Ishikawa (cell line): ENCODE measurements around the gene APOH.

Source experiments
- CEBPB ChIP-seq: IDR thresholded peaks from 2 replicates; pipeline ENCODE4 v1.6.1; 2012
- CREB1 ChIP-seq: IDR thresholded peaks from 2 replicates; pipeline ENCODE4 v1.6.1; 2012; ENCODE audit warnings: low read depth
- EGR1 ChIP-seq: IDR thresholded peaks from 2 replicates; pipeline ENCODE4 v1.6.1; 2012
- EP300 ChIP-seq: IDR thresholded peaks from 2 replicates; pipeline ENCODE4 v1.6.1; 2012; ENCODE audit warnings: borderline replicate concordance
- FOXM1 ChIP-seq: IDR thresholded peaks from 2 replicates; pipeline ENCODE4 v1.6.1; 2012; ENCODE audit warnings: low read depth, borderline replicate concordance
- NFIC ChIP-seq: IDR thresholded peaks from 2 replicates; pipeline ENCODE4 v1.6.1; 2012
- RAD21 ChIP-seq: IDR thresholded peaks from 2 replicates; pipeline ENCODE4 v1.6.1; 2012; ENCODE audit warnings: low read depth
- REST ChIP-seq: IDR thresholded peaks from 2 replicates; pipeline ENCODE4 v1.6.1; 2012; ENCODE audit warnings: low read depth, mild to moderate bottlenecking
- TAF1 ChIP-seq: IDR thresholded peaks from 2 replicates; pipeline ENCODE4 v1.6.1; 2012; ENCODE audit warnings: low read depth, mild to moderate bottlenecking
- TCF12 ChIP-seq: IDR thresholded peaks from 2 replicates; pipeline ENCODE4 v1.6.1; 2012; ENCODE audit warnings: low read depth
- TEAD4 ChIP-seq: IDR thresholded peaks from 2 replicates; pipeline ENCODE4 v1.6.1; 2012
- USF1 ChIP-seq: IDR thresholded peaks from 2 replicates; pipeline ENCODE4 v1.6.1; 2012
- YY1 ChIP-seq: IDR thresholded peaks from 2 replicates; pipeline ENCODE4 v1.6.1; 2012; ENCODE audit warnings: low read depth
- ZBTB7A ChIP-seq: IDR thresholded peaks from 2 replicates; pipeline ENCODE4 v1.6.1; 2012; ENCODE audit warnings: low read depth
- TF ChIP-seq, protein P1 (sequence below): IDR thresholded peaks from 2 replicates; pipeline ENCODE4 v1.6.1; 2012

Gene APOH

GRCh38 chr17:66169839-66170238 is 59.4 kb downstream of the APOH start:
- no peak for TF ChIP-seq NFIC
- no peak for TF ChIP-seq EP300
- no peak for TF ChIP-seq CEBPB
- TF ChIP-seq EGR1 = no peak
- TF ChIP-seq, protein P1, sequence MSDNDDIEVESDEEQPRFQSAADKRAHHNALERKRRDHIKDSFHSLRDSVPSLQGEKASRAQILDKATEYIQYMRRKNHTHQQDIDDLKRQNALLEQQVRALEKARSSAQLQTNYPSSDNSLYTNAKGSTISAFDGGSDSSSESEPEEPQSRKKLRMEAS = no peak
- TF ChIP-seq FOXM1 = no peak
- no peak for TF ChIP-seq TCF12
- TF ChIP-seq ZBTB7A = no peak
- no peak for TF ChIP-seq USF1
- TF ChIP-seq TAF1 = no peak
- no peak for TF ChIP-seq CREB1
- TF ChIP-seq REST = no peak
- TF ChIP-seq RAD21 = no peak
- no peak for TF ChIP-seq YY1
- no peak for TF ChIP-seq TEAD4

GRCh38 chr17:66167189-66167815 is 61.9 kb downstream of the APOH start:
- TF ChIP-seq REST (no peak), FOXM1 (no peak), NFIC (no peak), CEBPB (no peak), RAD21 (no peak)

GRCh38 chr17:66165537-66166123 is 63.6 kb downstream of the APOH start:
- TF ChIP-seq RAD21 (peak; percentile 83), TAF1 (no peak)
